ENCODE measurements around the gene ZBED6.

DNA sequence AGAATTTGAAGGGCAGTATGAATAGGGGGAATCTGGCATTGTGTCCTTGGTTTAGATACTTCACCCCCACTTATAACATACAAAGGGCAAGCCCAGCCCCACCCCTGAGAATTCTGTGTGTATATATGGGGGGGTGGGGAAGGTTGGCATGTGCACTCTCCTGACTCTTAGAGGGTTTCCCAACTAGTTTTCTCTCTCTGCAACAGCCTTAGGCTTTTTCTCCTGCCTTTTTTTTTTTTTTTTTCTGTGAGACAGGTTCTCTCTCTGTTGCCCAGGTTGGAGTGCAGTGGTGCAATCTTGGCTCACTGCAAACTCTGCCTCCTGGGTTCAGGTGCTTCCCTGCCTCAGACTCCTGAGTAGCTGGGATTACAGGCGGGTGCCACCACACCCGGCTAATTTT is 2.9 kb upstream of the ZBED6 start:
- TF ChIP-seq, protein P1, sequence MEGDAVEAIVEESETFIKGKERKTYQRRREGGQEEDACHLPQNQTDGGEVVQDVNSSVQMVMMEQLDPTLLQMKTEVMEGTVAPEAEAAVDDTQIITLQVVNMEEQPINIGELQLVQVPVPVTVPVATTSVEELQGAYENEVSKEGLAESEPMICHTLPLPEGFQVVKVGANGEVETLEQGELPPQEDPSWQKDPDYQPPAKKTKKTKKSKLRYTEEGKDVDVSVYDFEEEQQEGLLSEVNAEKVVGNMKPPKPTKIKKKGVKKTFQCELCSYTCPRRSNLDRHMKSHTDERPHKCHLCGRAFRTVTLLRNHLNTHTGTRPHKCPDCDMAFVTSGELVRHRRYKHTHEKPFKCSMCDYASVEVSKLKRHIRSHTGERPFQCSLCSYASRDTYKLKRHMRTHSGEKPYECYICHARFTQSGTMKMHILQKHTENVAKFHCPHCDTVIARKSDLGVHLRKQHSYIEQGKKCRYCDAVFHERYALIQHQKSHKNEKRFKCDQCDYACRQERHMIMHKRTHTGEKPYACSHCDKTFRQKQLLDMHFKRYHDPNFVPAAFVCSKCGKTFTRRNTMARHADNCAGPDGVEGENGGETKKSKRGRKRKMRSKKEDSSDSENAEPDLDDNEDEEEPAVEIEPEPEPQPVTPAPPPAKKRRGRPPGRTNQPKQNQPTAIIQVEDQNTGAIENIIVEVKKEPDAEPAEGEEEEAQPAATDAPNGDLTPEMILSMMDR (IDR thresholded peaks at IDR 0.05), result no peak
- no peak for TF ChIP-seq POLR2A (IDR thresholded peaks at IDR 0.05)
